ENCODE data around the gene NAA60. TPM values are rescaled to one million over a fixed set of nuclear protein-coding genes. Genes with fewer than 3 reads are reported as not detected.

Gene NAA60
- total and polyA plus RNA-seq, 2 experiments from 2014 or later = 11.2 to 49.4 TPM

DNA sequence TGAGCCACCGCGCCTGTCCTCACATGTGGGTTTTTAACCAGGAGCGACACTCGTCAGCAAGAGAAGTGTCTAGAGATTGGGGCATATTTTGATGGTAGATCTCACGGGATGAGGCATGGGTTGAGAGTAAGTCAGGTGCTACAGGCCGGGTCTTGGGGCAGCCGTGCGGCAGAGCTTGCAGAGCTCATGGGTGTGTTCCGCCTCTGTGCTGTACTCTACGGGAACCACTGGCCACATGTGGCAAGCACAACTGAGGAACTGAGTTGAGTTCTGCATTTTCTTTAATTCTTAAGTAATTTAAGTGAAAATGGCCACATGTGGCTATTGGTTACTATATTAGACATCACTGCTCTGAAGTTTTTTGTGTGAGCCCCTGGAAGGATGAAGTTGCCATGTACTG lies 66.9 kb downstream of the NAA60 start:
- Histone ChIP-seq H3K79me2 (ENCODE audit: insufficient read depth) (0 out of 2 replicates have a peak, but pooled peaks cover 6% of the 10 kb centered on the region), H3K27ac (no peak overlapping the region), H3K27me3 (replicated peaks; ENCODE audit: insufficient read depth) (no peaks in the 10 kb centered on the region), H3K9ac (no peak overlapping the region), H3K4me3 (no peak overlapping the region), H4K20me1 (ENCODE audit: insufficient read depth) (no peaks in the 10 kb centered on the region), H2AFZ (no peak overlapping the region), H3K9me3 (ENCODE audit: low read depth) (no peaks in the 10 kb centered on the region), H3F3A (ENCODE audit: insufficient read depth) (no peaks in the 10 kb centered on the region), H3K4me1 (ENCODE audit: insufficient read depth) (no peaks in the 10 kb centered on the region), H3K4me2 (ENCODE audit: unreplicated experiment) (no peak overlapping the region), H3K36me3 (ENCODE audit: low read depth) (peaks cover 36% of the 10 kb centered on the region), H3K9me2 (ENCODE audit: insufficient read depth) (no peaks in the 10 kb centered on the region)
- DNase-seq = no peak
- no peak for TF ChIP-seq EZH2phosphoT487 (IDR thresholded peaks at IDR 0.05; ENCODE audit: insufficient read depth, low read depth)
- TF ChIP-seq EZH2 (IDR thresholded peaks at IDR 0.05; ENCODE audit: insufficient read depth, poor library complexity, severe bottlenecking) = no peak
- in situ Hi-C loops (cut with MboI) = no loop called here
- WGBS, 2 experiments (ENCODE audit: low coverage in 1 of 2, low lambda C conversion rate in 2 of 2, missing lambda C conversion rate in 2 of 2) = 97 to 98% methylated on average over 10 of the region's 10 CpGs

DNA sequence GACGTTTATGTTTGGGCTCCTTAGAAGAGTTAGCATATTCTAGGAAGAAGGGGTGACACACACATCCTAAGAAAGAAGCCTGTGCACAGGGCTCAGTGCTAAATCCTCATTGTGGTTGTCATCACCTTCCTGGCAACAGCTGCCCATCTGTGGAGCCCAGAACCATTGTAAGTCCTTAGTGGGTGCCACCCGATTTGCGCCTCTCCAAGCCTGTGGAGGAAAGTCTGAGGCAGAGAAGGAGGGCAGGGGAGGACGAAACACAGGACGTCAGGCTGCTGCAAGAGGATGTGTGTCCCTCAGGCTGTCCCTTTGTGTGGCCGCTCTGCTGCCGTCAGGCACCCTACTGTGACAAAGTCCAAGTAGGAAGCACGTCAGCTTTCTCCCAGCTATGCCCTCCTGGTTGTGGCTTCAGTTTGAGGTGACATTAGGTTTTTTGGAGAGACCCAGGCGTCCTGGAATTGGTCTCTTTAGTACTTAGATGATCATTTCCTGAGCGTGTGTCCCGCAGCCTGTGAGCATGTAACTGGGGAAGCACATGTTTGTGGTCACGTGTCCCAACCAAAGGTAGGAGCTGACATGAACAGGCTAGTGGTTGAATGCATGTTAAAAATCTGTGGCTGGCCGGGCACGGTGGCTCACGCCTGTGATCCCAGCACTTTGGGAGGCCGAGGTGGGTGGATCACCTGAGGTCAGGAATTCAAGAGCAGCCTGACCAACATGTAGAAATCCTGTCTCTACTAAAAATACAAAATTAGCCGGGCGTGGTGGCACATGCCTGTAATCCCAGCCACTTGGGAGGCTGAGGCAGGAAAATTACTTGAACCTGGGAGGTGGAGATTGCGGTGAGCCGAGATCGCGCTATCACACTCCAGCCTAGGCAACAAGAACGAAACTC lies 68.1 kb downstream of the NAA60 start:
- Histone ChIP-seq H3K9me2 (ENCODE audit: insufficient read depth) (no peaks in the 10 kb centered on the region), H3K27me3 (replicated peaks; ENCODE audit: insufficient read depth) (no peaks in the 10 kb centered on the region), H3F3A (ENCODE audit: insufficient read depth) (no peaks in the 10 kb centered on the region), H4K20me1 (ENCODE audit: insufficient read depth) (no peaks in the 10 kb centered on the region), H3K36me3 (ENCODE audit: low read depth) (peaks cover 46% of the 10 kb centered on the region), H3K4me1 (ENCODE audit: insufficient read depth) (no peaks in the 10 kb centered on the region), H3K4me2 (ENCODE audit: unreplicated experiment) (no peak overlapping the region), H2AFZ (no peak overlapping the region), H3K27ac (no peak overlapping the region), H3K79me2 (ENCODE audit: insufficient read depth) (no peaks in the 10 kb centered on the region), H3K9ac (no peak overlapping the region), H3K4me3 (no peak overlapping the region), H3K9me3 (ENCODE audit: low read depth) (no peaks in the 10 kb centered on the region)
- 95% methylated on average over 23 of the region's 23 CpGs for WGBS, 2 experiments (ENCODE audit: low coverage in 1 of 2, low lambda C conversion rate in 2 of 2, missing lambda C conversion rate in 2 of 2)
- in situ Hi-C loops (cut with MboI) = no loop called here
- DNase-seq = no peak
- TF ChIP-seq EZH2phosphoT487 (IDR thresholded peaks at IDR 0.05; ENCODE audit: insufficient read depth, low read depth) = no peak
- no peak for TF ChIP-seq EZH2 (IDR thresholded peaks at IDR 0.05; ENCODE audit: insufficient read depth, poor library complexity, severe bottlenecking)

DNA sequence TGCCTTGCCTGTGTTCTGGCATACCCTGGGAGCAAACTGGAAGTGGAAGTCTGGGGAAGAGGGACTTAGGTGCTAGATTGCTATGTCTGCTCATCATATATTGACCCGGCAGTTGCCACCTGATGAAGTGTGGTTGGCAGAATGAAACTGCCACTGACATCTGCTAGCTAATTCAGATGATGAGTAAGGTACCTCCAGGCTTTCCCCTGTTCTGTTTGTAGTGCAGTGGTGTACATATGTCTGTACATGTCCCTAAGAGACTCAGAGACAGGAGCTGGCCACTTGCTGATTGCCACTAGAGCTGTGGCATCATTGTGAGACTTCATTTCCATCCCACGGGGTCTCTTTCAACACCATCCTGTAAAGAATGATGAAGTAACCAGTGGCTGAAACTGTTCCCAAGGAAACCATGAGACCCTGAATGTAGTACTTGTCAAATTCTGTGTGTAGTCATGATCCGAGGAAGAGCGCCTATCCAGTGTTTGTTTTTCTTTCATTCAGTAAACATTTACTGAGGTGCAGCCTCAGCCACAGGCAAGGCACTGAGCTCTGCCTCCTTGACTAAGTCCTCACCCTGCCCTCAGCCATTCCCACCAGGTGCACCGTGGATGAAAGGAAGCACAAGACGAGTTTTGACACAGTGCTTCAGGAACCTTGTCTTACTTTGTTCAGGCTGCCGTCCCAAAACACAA lies 70.6 kb downstream of the NAA60 start:
- no peaks in the 10 kb centered on the region for H4K20me1 ChIP-seq (ENCODE audit: insufficient read depth)
- H3K79me2 ChIP-seq (ENCODE audit: insufficient read depth) = no peaks in the 10 kb centered on the region
- H3K36me3 ChIP-seq (ENCODE audit: low read depth) = peaks cover 41% of the 10 kb centered on the region
- no peaks in the 10 kb centered on the region for H3F3A ChIP-seq (ENCODE audit: insufficient read depth)
- no peak overlapping the region for H3K4me3 ChIP-seq
- no peak overlapping the region for H3K27ac ChIP-seq
- 81 to 85% methylated on average over 7 of the region's 7 CpGs for WGBS, 2 experiments (ENCODE audit: low coverage in 1 of 2, low lambda C conversion rate in 2 of 2, missing lambda C conversion rate in 2 of 2)
- no peaks in the 10 kb centered on the region for H3K9me2 ChIP-seq (ENCODE audit: insufficient read depth)
- no peaks in the 10 kb centered on the region for H3K4me1 ChIP-seq (ENCODE audit: insufficient read depth)
- no peak overlapping the region for H3K4me2 ChIP-seq (ENCODE audit: unreplicated experiment)
- H2AFZ ChIP-seq = no peak overlapping the region
- no peaks in the 10 kb centered on the region for H3K9me3 ChIP-seq (ENCODE audit: low read depth)
- DNase-seq = no peak
- no peaks in the 10 kb centered on the region for H3K27me3 ChIP-seq (replicated peaks; ENCODE audit: insufficient read depth)
- H3K9ac ChIP-seq = no peak overlapping the region
- in situ Hi-C loops (cut with MboI) = no loop called here
- TF ChIP-seq EZH2phosphoT487 (IDR thresholded peaks at IDR 0.05; ENCODE audit: insufficient read depth, low read depth) = no peak
- TF ChIP-seq EZH2 (IDR thresholded peaks at IDR 0.05; ENCODE audit: insufficient read depth, poor library complexity, severe bottlenecking) = no peak

DNA sequence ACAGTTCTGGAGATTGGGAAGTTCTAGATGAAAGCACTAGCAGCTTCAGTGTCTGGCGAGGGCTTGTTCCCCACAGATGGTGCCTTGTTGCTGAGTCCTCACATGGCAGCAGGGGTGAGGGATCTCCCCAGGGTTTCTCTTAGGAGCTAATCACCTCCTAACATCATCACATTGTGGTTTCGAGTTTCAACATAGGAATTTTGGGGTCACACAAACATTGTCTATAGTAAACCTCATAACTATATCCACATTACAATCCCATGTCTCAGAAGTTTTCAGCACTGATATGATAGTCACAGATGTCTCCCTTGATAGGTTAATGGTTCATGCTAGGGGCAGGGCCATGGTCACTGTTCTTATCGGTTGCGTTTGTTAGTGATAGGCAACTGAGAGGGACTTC lies 71.1 kb downstream of the NAA60 start:
- Histone ChIP-seq H2AFZ (no peak overlapping the region), H3K4me3 (no peak overlapping the region), H3K4me1 (ENCODE audit: insufficient read depth) (no peaks in the 10 kb centered on the region), H3K9me3 (ENCODE audit: low read depth) (no peaks in the 10 kb centered on the region), H3K9me2 (ENCODE audit: insufficient read depth) (no peaks in the 10 kb centered on the region), H3F3A (ENCODE audit: insufficient read depth) (no peaks in the 10 kb centered on the region; the same call in 1 of the 2 replicates), H3K4me2 (ENCODE audit: unreplicated experiment) (no peak overlapping the region), H4K20me1 (ENCODE audit: insufficient read depth) (no peaks in the 10 kb centered on the region), H3K27ac (no peak overlapping the region), H3K36me3 (ENCODE audit: low read depth) (peaks cover 43% of the 10 kb centered on the region), H3K27me3 (replicated peaks; ENCODE audit: insufficient read depth) (no peaks in the 10 kb centered on the region), H3K9ac (no peak overlapping the region), H3K79me2 (ENCODE audit: insufficient read depth) (no peaks in the 10 kb centered on the region)
- WGBS, 2 experiments (ENCODE audit: low coverage in 1 of 2, low lambda C conversion rate in 2 of 2, missing lambda C conversion rate in 2 of 2) = 88 to 94% methylated on average over 4 of the region's 4 CpGs
- TF ChIP-seq EZH2 (IDR thresholded peaks at IDR 0.05; ENCODE audit: insufficient read depth, poor library complexity, severe bottlenecking) = no peak
- TF ChIP-seq EZH2phosphoT487 (IDR thresholded peaks at IDR 0.05; ENCODE audit: insufficient read depth, low read depth) = no peak
- DNase-seq = peak; percentile 44
- in situ Hi-C loops (cut with MboI) = no loop called here
